GM19372 (cell line): Measurements from ENCODE around the gene DIRAS1.

Experiments used
- ATAC-seq: cut with Tn5 transposase; IDR thresholded peaks from one replicate; pipeline ENCODE4 v1.9.1; 2021; ENCODE audit warnings: mild to moderate bottlenecking, low read depth, moderate library complexity; ENCODE audit not compliant: unreplicated experiment

The DIRAS1 gene

DNA sequence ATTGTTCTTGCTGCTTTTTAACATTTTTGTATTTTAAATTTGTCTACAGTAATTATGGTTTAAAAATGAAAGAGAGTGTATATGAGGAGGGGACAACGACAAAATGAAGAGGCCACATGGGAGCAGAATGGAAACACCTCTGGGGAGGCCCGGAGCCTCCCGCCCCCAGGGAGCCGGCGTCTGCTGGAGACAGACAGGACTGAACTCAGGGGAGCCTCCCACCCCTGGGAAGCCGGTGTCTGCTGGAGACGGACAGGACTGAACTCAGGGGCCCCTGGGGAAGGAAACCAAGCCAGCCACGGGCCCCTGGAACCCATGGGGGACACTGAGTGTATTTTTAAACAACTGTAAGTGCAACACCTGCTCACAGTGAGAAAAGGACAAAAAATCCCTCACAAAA, 35.3 kb upstream of the DIRAS1 start:
- no peak for ATAC-seq

DNA sequence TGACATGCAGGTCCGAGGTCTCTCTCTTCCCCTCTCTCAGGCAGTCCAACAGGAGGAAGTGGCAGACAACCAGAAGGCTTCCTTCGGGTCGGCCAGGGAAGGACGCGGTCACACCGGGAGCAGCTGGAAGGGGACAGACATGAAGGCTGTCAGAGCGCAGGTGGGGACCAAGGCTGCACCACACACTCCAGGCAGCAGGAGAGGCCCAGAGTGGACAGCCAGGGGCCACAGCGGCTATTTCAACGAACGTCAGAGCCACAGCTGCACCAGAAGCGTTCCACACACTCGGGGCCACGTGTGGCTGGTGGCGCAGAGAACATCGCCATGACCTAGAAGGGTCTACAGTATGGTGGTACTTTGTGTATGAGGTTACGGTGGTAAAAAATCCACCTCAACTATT, 34.6 kb upstream of the DIRAS1 start:
- no peak for ATAC-seq

DNA sequence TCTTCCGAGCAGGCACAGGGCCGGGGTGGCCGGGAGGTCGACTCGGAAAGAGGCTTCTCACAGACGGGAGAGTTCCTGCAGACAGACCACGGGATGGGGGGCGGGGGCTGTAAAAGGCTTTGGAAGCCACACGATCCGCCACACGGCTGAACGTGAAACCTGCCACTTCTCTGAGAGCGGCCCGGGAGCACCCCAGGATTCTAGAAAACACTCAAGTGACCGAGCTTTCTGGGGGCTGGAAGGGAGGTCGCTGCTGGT, 34.2 kb upstream of the DIRAS1 start:
- no peak for ATAC-seq

DNA sequence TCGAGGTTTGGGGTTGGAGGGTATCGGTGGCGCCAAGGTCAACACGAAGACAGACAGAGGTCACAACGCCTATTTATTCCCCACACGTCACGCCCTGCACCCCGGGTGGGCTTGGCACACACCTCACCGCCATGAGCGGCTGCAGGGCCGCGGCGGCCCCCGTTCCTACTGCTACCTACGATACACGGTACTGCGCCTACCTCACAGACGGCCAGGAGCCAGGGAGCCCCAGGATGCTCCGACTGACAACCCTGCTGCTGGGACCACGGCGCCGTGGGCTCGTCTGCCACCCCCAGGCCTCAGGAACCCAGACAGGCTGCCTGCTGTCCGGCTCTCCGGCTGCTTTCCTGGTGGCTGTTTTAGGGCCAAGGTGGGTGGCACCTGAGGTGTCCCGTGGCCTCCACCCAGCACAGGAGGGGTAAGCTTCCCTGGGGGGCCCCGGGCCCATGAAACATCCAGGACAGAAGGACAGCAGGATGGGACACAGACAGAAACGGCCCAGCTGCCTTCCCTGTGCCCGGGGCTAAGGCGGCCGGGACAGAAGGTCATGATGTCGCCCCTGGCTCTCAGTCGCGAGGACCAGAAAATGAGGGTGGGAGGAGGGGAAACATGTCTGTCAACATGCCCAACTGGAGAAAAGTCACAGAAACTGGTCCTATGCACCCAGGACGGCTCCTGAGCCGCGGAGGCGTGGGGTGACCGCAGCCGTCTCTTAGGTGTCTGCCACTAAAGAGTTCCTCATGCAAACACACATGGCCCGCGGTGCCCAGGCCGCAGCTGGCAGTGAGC, 33.7 kb upstream of the DIRAS1 start:
- ATAC-seq, result no peak

DNA sequence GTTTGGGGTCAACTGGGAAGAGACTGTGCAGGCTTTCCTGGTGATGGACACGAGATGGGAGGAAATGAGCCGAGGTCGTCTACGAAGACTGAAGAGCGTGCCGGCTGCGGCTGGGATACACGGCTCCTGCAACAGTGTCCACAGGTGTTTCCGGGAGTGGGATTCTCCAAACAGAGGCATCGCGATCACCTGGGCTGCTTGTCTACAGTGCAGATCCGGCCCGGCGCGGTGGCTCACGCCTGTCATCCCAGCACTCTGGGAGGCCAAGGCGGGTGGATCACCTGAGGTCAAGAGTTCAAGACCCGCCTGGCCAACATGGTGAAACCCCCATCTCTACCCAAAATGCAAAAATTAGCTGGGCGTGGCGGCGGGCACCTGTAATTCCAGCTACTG, 30.3 kb upstream of the DIRAS1 start:
- ATAC-seq, result no peak

DNA sequence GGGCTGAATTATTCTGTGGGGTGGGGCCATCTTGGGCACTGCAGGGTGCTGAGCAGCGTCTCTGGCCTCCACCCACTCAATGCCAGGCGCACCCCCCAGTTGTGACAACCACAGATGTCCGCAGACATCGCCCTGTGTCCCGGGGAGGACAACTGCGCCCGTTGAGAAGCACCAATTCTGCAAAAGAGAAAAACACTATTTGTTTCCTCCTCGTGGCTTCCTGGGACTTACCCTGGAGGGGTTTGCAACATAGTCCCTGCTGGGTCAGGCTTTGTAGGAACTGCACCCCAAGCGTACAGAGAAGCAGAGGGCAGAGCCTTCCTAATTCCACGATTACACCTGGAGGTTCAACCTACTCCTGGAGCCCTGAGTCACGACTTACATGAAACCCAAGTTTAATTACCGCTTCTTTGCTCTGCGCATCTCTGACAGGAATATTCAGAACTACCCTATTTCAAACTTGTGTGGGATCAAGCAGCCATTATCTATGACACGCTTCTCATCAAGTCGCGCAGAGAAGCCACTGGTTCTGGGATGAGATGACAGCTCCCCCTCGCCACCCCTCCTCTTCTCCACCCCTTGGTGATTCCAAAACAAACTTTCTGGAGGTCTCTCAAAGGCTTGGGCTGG, 29.8 kb upstream of the DIRAS1 start:
- no peak for ATAC-seq

DNA sequence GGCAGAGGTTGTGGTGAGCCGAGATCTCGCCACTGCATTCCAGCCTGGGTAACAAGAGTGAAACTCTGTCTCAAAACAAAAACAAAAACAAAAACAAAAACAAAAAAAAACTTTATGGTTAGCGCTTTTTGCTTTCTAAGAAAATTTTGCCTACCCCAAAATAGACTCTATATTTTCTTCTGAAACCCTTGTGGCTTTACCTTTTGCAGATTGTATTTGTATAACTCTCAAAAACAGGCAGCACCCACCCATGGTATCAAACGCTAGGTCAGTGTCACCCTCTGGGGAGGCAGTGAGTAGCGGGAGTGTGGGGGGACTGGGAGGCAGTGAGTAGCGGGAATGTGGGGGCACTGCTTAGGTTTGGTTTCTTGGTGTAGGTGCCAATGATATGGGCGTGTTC, 26.2 kb upstream of the DIRAS1 start:
- ATAC-seq, result no peak

DNA sequence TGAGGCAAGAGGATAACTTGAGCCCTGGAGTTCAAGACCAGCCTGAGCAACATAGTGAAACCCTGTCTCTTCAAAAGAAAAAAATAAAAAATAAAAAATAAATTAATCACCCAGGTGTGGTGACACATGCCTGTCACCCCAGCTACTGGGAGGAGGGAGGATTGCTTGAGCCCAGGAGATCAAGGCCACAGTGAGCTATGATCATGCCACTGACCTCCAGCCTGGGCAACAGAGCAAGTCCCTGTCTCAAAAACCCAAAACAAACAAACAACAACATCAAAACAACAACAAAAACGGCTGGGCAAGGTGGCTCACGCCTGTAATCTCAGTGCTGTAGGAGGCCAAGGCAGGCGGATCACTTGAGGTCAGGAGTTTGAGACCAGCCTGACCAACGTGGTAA, 22.9 kb upstream of the DIRAS1 start:
- no peak for ATAC-seq

DNA sequence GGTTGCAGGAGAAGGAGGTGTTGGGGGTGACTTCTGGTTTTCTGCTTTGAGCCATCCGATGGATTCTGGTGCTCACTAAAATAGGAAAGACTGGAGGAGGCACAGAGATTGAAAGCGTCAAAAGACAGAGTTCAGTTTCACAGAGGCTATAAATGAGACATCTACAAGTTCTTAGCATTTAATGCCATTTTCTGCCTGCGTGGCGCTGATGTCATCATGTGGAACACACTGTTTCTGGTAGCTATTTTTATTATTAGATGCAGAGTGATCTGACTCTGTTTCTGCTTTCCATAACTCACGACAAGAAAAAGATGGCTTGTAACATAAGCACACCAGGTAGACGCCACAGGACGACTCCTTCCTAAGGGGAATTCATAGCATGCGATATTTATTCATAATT, 21.9 kb upstream of the DIRAS1 start:
- ATAC-seq, result no peak

DNA sequence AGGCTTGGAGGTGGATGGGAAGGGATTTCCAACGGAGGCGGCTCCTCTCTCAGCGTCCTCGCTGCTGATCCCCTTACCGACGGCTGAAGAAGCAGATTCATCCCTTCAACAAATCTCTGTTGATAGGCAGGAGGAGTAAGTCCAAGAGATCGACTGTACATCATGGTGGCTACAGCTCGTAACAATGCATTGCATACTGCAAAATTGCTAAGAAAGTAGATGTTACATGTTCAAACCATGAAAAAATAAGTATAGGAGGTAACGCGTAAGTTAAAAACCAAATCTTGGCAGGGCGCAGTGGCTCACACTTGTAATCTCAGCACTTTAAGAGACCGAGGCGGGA, 19.1 kb upstream of the DIRAS1 start:
- no peak for ATAC-seq

DNA sequence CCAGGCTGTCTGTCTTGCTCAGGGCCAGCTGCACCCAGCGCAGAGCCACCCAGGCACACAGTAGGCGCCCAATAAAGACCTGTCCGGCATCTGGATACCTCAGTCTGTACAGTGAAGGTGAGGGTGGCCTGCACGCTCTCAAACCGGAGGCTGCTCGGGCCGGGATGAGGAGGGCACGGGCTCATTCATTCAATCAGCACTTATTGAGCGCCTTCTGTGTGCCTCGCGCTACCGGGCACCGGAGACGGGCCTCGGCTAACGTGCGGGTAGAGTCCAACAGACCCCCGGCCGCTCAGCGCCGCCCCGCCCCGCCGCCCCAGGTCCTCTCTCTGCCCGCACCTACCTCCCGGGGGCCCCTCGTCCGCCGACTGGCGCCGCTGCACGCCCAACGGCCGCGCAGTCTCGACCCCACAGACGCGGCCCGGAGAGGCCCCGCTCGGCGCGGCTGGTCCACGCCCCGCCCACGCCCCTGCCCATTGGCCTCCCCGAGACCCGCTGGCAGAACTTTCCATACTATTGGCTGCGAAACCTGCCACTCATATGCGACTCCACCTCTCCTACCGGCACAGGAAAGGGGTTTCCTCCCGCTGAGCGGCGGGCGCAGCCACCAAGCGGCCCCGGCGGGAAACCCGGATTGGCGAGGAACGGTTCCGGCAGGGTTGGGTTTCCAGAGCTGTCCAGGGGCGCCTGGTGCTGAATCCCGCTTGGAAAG, 18.6 kb upstream of the DIRAS1 start, which contains the start of gene SLC39A3:
Gene SLC39A3, minus strand, starts transcription at position 416 of the 712 bp plus-strand sequence. CDS start 2,760 bp downstream, outside the sequence.
- ATAC-seq, result peak; percentile 95

DNA sequence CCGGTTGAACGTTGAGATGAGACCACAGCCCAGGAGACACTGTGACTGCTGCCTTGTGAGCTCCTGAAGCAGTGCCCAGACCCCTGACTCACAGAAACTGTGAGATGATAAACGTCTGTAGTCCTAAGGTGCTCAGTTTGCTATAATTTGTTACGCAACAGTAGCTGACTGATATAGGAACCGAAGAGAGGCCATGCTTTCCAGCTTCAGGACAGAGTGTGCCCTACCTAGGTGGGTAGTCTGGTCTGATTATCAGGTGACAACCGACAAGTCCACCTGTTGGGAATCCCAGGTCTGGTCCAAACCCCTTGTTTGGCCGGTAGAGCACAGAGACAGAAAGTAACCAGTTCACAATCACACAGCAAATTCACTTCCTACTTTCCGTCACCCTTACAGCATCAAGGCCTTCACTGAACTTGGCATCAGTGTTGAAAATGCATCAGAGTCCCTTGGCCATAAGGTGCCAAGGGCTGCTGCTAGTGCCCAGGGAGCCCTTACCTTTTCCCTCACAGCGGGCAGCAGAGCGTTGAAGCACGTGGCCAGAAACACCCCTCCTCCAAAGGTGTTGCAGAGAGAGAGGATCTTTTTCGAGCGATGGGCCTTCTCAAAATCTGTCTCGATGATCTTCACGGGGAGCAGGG, 15.5 kb upstream of the DIRAS1 start:
- no peak for ATAC-seq

DNA sequence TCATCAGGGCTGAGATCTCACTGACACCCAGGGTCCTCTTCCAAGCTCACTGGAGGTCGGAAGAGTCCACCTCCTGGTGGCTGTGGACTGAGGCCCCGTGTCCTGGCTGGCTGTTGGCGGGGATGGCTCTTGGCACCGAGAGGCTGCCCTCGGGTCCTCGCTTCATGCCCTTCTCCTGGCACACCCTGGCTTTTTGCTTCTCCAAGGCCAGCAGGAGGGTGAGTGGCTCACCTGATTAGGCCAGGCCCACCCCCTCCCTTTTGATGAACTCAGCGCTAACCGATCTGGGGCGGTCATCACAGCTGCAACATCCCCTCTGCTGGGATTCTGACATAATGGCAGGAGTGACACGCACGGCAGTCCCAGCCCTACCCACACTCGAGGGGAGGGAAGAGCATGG, 14.2 kb upstream of the DIRAS1 start:
- ATAC-seq, result no peak

DNA sequence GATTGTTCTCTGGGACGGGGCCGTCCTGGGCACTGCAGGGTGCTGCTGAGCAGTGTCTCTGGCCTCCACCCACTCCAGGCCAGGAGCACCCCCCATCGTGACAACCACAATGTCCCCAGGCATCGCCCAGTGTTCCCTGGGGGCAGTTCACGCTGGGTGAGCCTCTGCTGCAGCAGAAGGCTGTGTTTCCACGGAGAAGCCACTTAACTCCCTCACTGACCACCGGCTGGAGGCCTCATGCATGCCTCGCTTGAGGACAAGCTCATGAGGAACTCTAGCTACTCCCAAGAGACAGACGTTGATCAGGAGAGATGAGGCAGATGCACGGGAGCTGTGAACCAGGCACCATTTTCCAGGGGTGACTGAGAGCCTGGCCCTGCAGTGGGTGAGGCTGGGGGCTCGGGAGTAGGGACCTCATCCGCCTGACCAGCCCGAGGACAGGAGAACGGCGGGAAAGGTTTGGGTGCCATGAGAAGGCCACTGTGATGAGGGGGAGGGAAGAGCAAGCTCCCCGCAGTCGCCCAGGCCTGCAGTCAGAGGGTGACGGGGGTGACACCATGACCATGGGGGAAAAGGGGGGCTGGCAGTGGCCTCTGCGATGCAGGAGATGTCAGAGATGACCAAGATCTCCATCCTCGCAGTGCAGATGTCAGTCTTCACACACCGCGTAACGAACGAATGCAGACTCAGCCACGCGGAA, 13.6 kb upstream of the DIRAS1 start:
- no peak for ATAC-seq

DNA sequence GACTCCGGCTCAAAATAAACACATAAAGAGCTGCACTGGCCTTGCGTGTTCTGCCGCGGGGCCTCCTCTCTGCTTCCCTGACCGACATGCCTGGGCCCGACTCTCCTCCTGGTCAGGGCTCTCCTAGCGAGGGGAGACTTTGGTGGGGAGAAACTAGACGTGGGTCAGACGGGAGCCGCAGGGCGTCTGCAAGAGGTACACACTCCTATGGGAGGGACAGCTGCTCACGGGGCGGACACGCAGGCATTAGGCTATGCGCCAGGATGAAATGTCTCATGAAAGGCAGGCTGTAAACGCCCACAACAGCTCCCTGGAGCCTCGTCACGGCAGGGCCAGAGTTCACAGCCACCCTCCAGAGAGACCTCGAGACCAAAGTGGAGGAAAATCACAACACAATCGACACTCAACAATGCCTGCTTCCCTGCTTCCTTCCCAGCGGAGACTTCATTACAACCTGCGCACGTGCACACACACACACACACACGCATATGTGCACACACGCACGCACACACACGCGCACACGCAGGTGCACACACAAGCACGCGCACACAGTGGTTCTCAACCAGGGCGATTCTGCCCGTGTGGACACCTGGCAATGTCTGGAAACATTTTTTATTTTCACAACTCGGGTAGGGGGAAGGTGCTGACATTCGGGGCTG, 12.9 kb upstream of the DIRAS1 start:
- no peak for ATAC-seq

DNA sequence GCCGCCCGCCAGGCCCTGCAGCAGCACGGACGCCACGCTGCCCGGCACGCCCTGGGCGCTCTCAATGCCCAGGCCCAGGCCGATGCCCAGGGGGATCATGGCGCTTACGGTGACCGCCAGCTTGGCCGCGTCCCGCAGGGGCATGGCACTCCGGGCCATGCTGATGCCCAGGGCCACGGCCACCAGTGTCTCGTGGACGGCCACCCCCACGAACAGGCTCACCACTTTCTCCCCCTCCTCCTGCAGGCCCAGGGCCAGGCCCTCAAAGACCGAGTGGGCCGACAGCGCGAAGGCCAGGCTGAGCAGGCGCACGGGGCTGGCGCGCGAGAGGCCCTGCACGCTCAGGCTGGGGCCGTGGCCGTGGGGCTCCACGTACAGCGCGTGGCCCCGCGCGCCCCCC, 11.7 kb upstream of the DIRAS1 start:
- ATAC-seq, result no peak

DNA sequence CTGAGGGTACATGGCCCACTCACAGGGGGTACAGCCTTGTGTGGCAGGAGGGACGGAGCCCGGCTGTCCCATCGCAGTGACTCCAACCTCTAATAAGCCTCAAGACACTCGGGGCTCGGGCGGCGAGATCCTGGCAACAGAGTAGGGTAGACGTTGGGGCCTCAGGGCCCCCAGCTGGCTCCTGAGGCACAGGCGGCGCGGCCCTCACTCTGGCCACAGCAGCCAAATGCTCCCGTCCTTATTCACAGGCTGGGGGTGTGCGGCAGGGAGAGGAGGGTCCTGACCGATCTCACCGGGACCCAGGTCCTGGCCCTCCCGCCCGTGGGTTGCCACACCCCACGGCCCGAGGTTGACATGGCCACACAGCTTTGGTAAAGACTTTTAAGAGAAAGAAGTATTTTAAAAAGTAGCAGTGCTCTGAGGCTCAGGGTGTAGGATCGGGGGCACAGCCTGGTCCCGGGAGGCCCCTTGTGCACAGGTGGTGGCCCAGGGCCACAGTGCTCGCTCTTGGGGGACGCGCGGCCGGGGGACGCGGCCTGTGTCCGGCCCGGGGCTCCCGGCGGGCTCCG, 11.1 kb upstream of the DIRAS1 start:
- no peak for ATAC-seq

DNA sequence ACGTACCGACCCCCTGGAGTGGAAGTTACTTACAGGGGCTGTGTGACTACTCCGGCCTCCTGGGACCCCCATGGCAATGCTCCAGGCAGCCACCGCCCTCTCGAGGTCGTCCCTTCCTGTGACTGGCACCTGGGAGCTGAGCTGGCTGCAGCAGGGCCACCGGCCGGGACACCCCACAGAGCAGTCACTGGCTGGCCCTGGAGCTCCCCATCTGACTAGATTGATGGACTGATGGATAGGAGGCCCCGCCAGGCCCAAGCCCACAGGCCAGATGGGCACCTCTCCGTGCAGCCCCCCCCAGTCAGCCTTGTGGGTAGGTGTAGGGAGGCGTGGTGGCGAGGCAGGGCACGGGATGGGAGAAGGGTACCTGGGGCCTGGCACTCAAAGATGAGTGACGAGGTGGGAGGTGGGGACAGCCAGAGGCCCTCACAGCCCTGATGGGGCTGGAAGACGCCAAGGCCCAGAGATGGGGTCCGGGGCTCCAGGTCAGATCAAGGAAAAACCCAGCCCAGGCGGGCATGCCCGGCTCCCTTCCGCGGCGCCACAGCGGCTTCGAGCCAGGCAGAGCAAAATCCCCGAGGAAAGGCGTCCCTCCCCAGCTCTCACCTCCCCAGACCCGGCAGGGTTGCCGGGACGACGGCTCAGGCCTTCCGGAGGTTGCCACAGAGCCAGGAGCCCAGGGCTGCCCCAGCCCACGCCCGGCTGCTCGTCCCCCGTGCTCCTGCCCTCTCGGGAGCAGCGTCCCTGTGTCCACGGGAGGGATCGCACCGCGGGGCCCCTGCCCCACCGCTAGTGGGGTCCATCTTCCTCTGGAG, 10.2 kb upstream of the DIRAS1 start:
- ATAC-seq, result no peak
